Cardiac muscle cell (in vitro differentiated cells and primary cell): ENCODE results near the gene SMIM45.

ENCODE experiments used
- DNase-seq, 2 donors: peaks; one replicate each; pipeline versions ENCODE4 v3.0.0 to v3.0.0-alpha.2; 2010 to 2017; ENCODE audit warnings: low read depth in 1 of 2, low spot score in 1 of 2
- H3K27ac ChIP-seq: fragments of 200-600 bp; sonication (generic); 2 replicates; pipeline ENCODE4 v1.5.1; 2016
- H3K27me3 ChIP-seq: fragments of 200-600 bp; sonication (generic); 2 replicates; pipeline ENCODE4 v1.6.0; 2016; ENCODE audit warnings: control low read depth
- H3K36me3 ChIP-seq: fragments of 200-600 bp; sonication (generic); 2 replicates; pipeline ENCODE4 v1.5.1; 2016; ENCODE audit warnings: control low read depth
- H3K4me1 ChIP-seq: fragments of 200-600 bp; sonication (generic); 2 replicates; pipeline ENCODE4 v1.8.1; 2017; ENCODE audit warnings: low read depth, mild to moderate bottlenecking, mixed run types
- H3K4me3 ChIP-seq: fragments of 200-600 bp; sonication (generic); 2 replicates; pipeline ENCODE4 v1.5.1; 2016; ENCODE audit warnings: mild to moderate bottlenecking
- H3K9me3 ChIP-seq: fragments of 200-600 bp; sonication (generic); 2 replicates; pipeline ENCODE4 v1.5.1; 2017; ENCODE audit warnings: low read depth, mild to moderate bottlenecking, control low read depth
- TF ChIP-seq, protein P1 (sequence below): IDR thresholded peaks from 2 replicates; pipeline ENCODE4 v1.5.1; 2012; ENCODE audit warnings: low read depth, mild to moderate bottlenecking, low read length

Gene SMIM45

DNA sequence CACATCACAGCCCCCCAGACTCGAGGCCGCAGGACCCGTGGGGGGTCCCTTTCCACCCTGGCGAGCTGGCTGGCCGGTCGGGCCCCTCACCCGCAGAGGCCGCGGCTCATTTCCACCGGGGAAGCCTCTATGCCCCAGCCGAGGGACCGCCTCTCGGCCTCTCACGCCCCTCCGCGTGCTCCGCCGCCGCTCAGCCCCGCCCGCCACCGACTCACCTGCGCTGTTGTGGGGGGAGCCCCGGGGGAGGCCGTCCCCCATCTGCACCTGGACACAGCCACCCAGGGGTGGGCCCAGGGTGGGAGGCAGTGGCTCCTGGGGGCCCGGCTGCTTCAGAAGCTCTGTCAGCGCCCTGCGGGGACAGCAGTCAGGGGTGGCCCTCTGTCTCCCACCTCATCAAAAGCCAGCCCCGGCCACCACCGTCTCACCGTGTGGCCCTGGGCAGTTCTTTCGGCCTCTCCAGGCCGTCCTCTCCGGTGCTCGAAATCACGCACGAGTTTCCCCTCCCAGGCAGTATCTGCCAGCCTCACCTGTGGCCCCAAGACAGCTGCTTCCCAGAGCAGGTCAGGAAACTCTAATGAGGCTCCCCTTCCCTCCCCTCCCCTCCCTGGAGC lies 40.8 kb upstream of the SMIM45 start:
- peaks cover 4% of the 10 kb centered on the region for H3K4me1 ChIP-seq
- no peak overlapping the region for H3K4me3 ChIP-seq
- H3K9me3 ChIP-seq: no peaks in the 10 kb centered on the region
- H3K36me3 ChIP-seq: peaks cover 6% of the 10 kb centered on the region
- no peak overlapping the region for H3K27ac ChIP-seq
- peaks cover 77% of the 10 kb centered on the region for H3K27me3 ChIP-seq
- TF ChIP-seq, protein P1, sequence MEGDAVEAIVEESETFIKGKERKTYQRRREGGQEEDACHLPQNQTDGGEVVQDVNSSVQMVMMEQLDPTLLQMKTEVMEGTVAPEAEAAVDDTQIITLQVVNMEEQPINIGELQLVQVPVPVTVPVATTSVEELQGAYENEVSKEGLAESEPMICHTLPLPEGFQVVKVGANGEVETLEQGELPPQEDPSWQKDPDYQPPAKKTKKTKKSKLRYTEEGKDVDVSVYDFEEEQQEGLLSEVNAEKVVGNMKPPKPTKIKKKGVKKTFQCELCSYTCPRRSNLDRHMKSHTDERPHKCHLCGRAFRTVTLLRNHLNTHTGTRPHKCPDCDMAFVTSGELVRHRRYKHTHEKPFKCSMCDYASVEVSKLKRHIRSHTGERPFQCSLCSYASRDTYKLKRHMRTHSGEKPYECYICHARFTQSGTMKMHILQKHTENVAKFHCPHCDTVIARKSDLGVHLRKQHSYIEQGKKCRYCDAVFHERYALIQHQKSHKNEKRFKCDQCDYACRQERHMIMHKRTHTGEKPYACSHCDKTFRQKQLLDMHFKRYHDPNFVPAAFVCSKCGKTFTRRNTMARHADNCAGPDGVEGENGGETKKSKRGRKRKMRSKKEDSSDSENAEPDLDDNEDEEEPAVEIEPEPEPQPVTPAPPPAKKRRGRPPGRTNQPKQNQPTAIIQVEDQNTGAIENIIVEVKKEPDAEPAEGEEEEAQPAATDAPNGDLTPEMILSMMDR: no peak
- DNase-seq: no peak

DNA sequence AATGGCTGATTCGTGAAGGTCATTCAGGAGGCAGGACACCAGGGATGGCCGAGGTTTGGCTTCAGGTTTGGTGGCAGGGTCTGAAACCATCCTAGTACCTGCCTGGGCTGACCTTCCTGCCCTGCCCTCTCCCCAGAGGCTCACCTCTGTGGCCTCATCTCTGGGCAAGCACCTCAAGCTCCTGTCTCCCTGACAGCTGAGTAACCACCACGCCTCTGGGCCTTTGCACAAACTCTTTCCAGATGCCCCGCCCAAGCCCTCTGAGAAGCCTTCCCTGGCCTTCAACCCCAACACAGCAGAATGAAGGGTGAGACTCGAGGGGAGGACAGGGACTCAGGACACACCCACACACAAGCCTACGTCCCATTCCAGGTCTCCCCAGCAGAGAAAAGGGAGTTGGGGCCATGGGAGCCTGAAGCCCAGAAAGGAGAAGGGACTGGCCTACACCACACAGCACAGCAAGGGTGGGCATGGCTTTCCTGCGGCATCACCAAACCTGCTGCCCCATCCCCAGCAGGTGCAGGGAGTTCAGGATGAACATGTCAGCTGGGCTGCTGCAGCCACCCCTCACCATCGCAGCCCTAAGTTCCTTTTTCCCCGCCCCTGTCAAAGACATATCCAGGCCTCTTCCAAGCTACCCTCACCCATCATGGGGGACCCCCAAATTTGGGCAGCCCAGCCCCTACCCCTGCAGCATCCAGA lies 39.5 kb upstream of the SMIM45 start:
- Histone ChIP-seq H3K9me3 (no peaks in the 10 kb centered on the region), H3K36me3 (no peaks in the 10 kb centered on the region), H3K27me3 (peaks cover 91% of the 10 kb centered on the region), H3K27ac (no peak overlapping the region), H3K4me1 (peaks cover 4% of the 10 kb centered on the region), H3K4me3 (no peak overlapping the region)
- TF ChIP-seq, protein P1: no peak
- no peak for DNase-seq

DNA sequence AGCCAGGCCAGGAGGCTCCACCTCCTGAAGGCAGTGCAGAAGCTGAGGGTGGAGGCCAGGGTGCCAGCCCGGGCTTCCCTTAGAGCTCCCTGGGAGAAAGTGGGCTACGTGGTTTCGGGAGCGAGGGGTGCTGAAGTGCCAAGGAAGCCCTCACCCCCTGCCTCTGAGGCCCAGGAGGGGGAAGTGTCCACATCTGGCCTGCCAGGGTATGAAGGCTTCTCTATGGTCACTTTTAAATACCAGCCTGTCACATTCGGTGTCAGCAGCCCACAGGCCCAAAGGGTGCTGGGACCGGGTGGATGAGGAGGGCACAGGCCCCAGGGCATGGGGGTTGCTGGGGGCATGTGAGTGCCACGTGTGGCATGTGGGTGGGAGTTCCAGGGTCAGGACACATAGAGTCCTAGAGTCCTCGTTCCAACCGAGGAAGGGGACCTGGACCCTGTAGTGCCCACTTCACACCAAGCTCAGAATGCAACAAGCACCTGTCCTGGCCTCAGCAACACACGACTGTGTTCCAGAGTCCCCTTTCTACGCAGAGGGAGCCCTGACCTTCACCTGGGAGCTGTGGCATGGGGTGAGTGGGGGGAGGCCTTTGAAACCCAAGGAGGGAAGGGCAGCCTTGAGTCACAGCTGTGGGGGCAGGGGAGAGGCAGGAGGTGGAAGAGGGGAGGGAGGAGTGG lies 38.8 kb upstream of the SMIM45 start:
- no peaks in the 10 kb centered on the region for H3K36me3 ChIP-seq
- H3K27ac ChIP-seq: no peak overlapping the region
- no peak for DNase-seq
- H3K4me3 ChIP-seq: no peak overlapping the region
- peaks cover 4% of the 10 kb centered on the region for H3K4me1 ChIP-seq
- peaks cover 98% of the 10 kb centered on the region for H3K27me3 ChIP-seq
- H3K9me3 ChIP-seq: no peaks in the 10 kb centered on the region
- TF ChIP-seq, protein P1: no peak

DNA sequence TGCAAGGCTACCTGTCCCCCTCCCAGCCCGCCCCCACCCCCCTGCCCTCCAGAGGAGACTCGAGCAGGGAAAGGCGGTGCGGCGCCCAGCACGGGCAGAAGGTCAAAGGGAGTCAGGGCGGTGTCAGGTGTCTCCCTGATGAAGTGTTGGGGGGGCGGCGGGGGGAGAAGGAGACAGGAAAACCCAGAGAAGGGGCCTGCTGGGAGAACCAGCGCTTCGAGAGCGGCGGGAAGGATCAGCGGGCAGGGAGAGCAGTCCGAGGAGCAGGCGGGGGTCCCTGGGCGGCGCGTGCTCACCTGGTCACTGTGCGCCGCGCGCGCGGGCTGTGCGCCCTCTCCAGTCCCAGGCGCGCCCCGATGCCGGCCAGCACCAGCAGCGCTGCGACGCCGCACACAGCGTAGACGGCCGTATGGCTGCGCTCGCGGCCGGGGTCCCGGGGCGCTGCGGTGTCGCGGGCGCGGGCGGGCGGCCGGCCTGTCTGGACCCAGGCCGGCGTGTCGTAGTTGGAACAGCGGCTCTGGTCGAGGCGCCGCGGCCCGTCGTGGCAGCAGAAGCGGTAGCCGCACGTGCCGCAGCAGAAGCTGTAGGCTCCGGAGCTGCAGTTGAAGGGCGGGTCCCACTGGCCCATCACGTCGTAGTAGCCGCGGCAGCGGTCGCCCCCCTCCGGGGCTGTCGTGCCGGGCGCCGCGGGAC lies 38.0 kb upstream of the SMIM45 start:
- no peak overlapping the region for H3K4me3 ChIP-seq
- TF ChIP-seq, protein P1: no peak
- no peaks in the 10 kb centered on the region for H3K36me3 ChIP-seq
- peak in 1 of 2 donors; percentile 48 for DNase-seq
- H3K27me3 ChIP-seq: peaks cover 100% of the 10 kb centered on the region
- H3K27ac ChIP-seq: no peak overlapping the region
- H3K9me3 ChIP-seq: no peaks in the 10 kb centered on the region
- H3K4me1 ChIP-seq: peaks cover 4% of the 10 kb centered on the region

DNA sequence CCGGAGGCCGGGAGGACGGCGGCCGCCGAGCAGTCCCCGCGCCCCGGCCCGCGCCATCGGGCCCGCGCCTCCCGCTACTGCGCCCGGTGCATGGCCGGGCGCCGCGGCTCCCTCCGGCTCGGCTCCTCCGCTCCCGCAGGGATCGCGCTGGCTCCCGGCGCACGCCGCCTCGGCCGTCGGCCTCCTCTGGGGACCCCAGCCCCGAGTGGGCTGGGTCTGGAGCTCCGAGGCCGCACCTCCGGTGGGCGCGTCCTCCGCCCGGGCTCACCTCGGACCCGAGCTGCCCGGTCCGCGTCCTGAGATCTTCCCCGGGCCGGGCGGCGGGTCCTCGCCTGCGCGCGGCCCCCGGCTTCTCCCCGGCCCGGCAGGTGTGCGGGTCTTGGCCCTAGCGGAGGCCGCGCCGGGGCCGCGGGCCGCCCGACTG lies 37.3 kb upstream of the SMIM45 start:
- no peak for DNase-seq
- H3K27me3 ChIP-seq: peaks cover 100% of the 10 kb centered on the region
- no peak overlapping the region for H3K27ac ChIP-seq
- peaks cover 9% of the 10 kb centered on the region for H3K4me1 ChIP-seq
- no peaks in the 10 kb centered on the region for H3K9me3 ChIP-seq
- peak overlapping the region; percentile 30 for H3K4me3 ChIP-seq
- H3K36me3 ChIP-seq: no peaks in the 10 kb centered on the region
- TF ChIP-seq, protein P1: no peak
